Activated B cell treated with CpG ODN at 0.5 μM for 24 hours (primary cell): ENCODE data around the gene MED15. TPM values are rescaled to one million over a fixed set of nuclear protein-coding genes. Genes with fewer than 3 reads are reported as not detected.
"Not testable (repeated sequence)": the region's sequence is repeated elsewhere in the genome, so short reads cannot be mapped to it uniquely, and the experiment has no call there.

Source experiments
- ATAC-seq: fragments of 200-7000 bp; cut with Tn5 transposase; one replicate; pipeline ENCODE4 v1.10.0; 2021; ENCODE audit warnings: low read depth, mild to moderate bottlenecking, moderate library complexity
- CTCF ChIA-PET: fragments of 350-600 bp; sonication (Branson Sonifier 250); formaldehyde crosslinking; loops from one replicate; lab custom pipeline; 2021; ENCODE audit warnings: antibody characterized with exemption; lab: Charles Lee
- POLR2A ChIA-PET: fragments of 350-600 bp; sonication (Branson Sonifier 250); formaldehyde crosslinking; loops from one replicate; lab custom pipeline; 2021; ENCODE audit warnings: antibody characterized with exemption; lab: Charles Lee
- DNase-seq: peaks from one replicate; pipeline ENCODE4 v3.0.0; 2022
- H3K27ac Mint-ChIP-seq: one replicate; pipeline ENCODE4 v1.8.0; 2020; ENCODE audit warnings: mixed read lengths
- H3K27me3 Mint-ChIP-seq: one replicate; pipeline ENCODE4 v1.8.0; 2021; ENCODE audit warnings: mixed read lengths
- H3K36me3 Mint-ChIP-seq: one replicate; pipeline ENCODE4 v1.8.0; 2021; ENCODE audit warnings: low read depth, mixed read lengths
- H3K4me1 Mint-ChIP-seq: one replicate; pipeline ENCODE4 v1.8.0; 2021; ENCODE audit warnings: mixed read lengths
- H3K4me3 Mint-ChIP-seq: one replicate; pipeline ENCODE4 v1.8.0; 2020; ENCODE audit warnings: mild to moderate bottlenecking, mixed read lengths
- H3K9me3 Mint-ChIP-seq: one replicate; pipeline ENCODE4 v1.8.0; 2020; ENCODE audit warnings: mixed read lengths
- intact Hi-C: fragments of 100-400 bp; cut with micrococcal nuclease; formaldehyde crosslinking; loops from one replicate; pipeline ENCODE4 v1.15.1; 2024
- total RNA-seq: library from RNA; stranded (reverse); gene quantifications from 2 replicates; pipeline ENCODE4 v1.2.3, GENCODE V29; 2022
- TF ChIP-seq, protein P1 (sequence below): fragments of 200-600 bp; IDR thresholded peaks from one replicate; pipeline ENCODE4 v1.8.0; 2022; ENCODE audit warnings: antibody characterized with exemption, mild to moderate bottlenecking

MED15 gene
- total RNA-seq, 1 donor from 2014 or later: 127 TPM

DNA sequence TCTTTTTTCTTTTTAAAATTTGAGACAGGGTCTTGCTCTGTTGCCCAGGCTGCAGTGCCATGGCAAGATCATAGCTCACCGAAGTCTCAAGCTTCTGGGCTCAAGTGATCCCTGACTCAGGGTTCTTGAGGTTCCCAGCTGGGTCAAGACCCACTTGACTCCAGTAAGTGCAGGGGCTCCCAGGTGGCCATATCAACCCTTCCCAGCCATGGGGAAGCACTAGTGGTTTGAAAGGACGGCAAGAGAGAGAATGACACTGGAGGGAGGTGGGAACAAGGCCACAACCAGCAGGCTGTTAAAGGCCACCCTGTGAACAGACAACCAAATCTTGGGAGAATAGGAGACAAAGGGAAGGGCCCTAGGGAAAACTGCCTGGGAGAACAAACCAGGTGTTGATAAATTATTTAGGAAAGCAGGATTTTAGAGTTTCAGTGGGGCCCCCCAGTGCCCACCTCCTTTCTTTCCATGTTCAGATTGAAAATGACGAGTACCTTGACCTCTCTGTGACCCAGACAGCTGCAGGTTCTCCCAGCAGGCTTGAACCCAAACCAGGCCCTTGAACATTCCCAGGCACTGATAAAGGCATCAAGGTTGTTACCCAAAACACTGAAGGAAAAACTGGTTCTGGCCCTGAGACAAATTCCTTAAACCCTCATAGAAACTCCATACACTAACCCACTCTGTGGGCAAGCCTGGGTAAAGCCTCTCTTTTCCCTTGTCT lies 40.6 kb upstream of the MED15 start:
- Mint-ChIP-seq H3K4me3 (no peak overlapping the region), H3K9me3 (no peaks in the 10 kb centered on the region), H3K4me1 (peaks cover 41% of the 10 kb centered on the region)

DNA sequence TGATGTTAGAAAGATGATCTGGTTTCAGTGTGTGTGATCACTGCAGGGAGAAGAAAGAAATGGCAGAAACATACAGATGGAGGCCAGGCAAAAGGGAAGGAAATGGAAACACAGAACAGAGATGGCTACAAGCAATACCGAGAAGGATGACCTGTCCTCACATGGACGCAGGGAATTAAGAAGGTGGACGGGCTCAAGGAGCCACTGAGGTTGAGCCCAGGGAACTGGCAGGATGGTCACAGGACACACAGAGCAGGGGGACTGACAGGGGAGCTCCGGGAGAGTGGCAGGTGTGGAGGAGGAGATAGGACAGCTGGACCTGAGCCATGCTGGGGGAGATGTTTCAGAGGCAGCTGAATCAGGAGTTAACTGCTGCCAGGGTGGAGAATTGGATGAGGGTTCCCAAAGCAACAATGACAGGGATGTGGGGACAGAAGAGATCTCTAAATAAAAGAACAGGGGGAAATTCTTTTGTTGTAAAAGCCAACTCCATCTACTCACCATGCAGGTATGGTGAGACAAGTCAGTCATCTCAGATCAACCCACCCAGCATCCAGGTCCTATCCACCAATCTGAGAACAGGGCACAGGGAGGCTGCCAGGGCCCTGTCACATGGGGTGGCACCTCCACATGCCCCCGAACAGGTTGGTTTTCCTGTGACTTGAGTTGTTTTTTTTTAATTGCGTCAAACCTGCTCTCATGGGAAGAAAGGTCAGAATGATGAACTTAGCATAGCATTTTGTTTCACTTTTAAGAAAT lies 38.1 kb upstream of the MED15 start:
- CTCF ChIA-PET: interaction anchor here (0.7 to 1.1 kb wide), 2 partner anchors 13 to 279 kb away, joined by 3 to 4 read pairs; no protein-coding TSS in a partner anchor
- intact Hi-C loops: no loop called here
- Mint-ChIP-seq H3K9me3 (no peaks in the 10 kb centered on the region), H3K27me3 (no peaks in the 10 kb centered on the region), H3K36me3 (peaks cover 22% of the 10 kb centered on the region), H3K4me1 (peaks cover 20% of the 10 kb centered on the region), H3K4me3 (no peak overlapping the region), H3K27ac (no peak overlapping the region)
- POLR2A ChIA-PET: no interaction called here
- ATAC-seq (no peak), DNase-seq (no peak)
- TF ChIP-seq, protein P1, sequence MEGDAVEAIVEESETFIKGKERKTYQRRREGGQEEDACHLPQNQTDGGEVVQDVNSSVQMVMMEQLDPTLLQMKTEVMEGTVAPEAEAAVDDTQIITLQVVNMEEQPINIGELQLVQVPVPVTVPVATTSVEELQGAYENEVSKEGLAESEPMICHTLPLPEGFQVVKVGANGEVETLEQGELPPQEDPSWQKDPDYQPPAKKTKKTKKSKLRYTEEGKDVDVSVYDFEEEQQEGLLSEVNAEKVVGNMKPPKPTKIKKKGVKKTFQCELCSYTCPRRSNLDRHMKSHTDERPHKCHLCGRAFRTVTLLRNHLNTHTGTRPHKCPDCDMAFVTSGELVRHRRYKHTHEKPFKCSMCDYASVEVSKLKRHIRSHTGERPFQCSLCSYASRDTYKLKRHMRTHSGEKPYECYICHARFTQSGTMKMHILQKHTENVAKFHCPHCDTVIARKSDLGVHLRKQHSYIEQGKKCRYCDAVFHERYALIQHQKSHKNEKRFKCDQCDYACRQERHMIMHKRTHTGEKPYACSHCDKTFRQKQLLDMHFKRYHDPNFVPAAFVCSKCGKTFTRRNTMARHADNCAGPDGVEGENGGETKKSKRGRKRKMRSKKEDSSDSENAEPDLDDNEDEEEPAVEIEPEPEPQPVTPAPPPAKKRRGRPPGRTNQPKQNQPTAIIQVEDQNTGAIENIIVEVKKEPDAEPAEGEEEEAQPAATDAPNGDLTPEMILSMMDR: no peak

More for the DNA sequence above, 40.6 kb upstream of the MED15 start:
- ChIA-PET CTCF (interaction anchor here (1.2 kb wide), 1 partner anchor 10 kb away, joined by 3 read pairs; no protein-coding TSS in a partner anchor), POLR2A (no interaction called here)
- ATAC-seq (no peak), DNase-seq (no peak)
- intact Hi-C loops: no loop called here
- Mint-ChIP-seq H3K36me3 (peaks cover 22% of the 10 kb centered on the region), H3K27me3 (no peaks in the 10 kb centered on the region), H3K27ac (no peak overlapping the region)
- TF ChIP-seq, protein P1: no peak

DNA sequence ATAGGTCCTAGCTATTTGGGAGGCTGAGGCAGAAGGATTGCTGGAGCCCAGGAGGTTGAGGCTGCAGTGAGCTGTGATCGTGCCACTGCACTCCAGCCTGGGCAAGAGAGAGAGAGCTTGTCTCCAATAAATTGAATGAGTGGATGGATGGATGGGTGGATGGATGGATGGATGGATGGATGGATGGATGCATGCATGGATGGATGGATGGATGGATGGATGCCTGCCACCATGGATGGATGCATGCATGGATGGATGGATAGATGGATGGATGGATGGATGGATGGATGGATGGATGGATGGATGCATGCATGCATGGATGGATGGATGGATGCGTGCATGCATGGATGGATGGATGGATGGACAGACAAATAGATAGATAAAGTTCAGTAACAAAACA lies 36.9 kb upstream of the MED15 start:
- POLR2A ChIA-PET, H3K27me3 Mint-ChIP-seq, H3K9me3 Mint-ChIP-seq, intact Hi-C loops, H3K4me1 Mint-ChIP-seq, H3K27ac Mint-ChIP-seq, ATAC-seq, H3K4me3 Mint-ChIP-seq, CTCF ChIA-PET, DNase-seq: not testable (repeated sequence)
- H3K36me3 Mint-ChIP-seq: peaks cover 22% of the 10 kb centered on the region

DNA sequence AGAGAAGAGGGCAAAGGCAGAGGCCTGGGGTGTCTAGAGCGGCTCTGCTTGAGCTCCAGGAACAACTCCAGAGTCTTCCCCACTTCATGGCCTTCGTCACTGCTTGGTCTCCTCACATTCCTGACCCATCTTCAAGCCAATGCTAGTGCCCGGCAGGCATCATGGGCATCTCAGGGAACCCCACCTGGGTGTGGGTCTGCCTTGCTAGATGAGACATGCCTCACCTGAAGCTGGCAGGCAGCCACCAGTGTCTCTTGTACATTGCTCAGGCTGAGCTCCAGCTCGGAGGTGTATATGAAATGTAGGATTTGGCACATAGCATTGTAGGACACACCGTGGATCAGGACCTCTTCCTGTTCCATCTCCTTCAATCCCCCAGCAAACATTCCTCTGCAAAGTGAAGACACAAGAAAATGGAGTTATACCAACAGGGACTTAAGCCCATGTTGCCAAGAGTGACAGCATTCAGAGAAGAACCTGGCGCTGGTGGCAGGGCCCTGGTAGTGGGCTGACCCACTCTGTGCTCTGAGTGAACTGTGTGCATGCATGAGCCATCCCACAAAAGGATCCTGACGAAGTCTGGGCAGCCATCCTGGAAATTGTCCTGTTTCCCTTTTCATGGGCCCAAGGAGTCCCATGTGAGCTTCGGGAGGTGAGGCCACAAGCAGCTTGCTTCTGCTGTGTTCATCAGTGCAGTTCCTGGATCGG lies 36.1 kb upstream of the MED15 start:
- H3K9me3 Mint-ChIP-seq: no peaks in the 10 kb centered on the region
- no peak for DNase-seq
- peaks cover 22% of the 10 kb centered on the region for H3K36me3 Mint-ChIP-seq
- H3K4me3 Mint-ChIP-seq: no peak overlapping the region
- TF ChIP-seq, protein P1: no peak
- H3K4me1 Mint-ChIP-seq: peaks cover 5% of the 10 kb centered on the region
- ChIA-PET CTCF (no interaction called here), POLR2A (no interaction called here)
- intact Hi-C loops: no loop called here
- no peak overlapping the region for H3K27ac Mint-ChIP-seq
- H3K27me3 Mint-ChIP-seq: no peaks in the 10 kb centered on the region
- no peak for ATAC-seq

DNA sequence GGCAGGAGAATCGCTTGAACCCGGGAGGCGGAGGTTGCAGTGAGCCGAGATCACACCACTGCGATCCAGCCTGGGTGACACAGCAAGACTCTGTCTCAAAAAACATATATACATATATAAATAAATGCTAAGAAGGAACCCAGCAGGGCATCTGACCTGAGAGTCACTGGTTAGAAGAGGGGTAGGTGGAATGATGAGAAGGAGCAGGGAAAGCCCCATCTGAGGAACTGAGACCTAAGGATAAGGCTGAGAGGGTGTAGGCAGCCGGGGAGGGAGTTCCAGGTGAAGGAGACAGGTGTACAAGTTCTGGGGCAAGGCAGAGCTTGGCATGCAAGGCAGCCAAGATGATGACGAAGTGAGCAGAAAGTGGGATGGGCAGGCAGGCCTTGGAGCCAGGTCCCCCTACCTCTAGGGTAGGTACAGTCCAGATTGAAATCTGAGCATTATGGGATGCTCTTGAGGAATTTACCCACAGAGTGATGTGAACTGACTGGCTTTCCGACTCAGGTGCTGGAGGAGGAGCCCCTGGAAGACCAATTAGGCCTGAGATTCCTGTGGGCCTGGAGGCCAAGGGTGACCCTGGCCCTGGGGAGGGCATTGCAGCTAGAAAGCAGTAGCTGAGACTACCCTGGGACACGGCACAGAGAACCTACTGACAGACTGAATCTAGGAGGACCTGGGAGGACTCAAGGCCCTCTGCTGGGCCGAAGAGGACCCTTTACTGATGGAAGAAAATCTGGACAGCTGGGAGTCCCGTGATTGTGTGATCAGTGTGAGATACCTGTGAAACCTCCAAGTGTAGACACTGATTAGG lies 34.6 kb upstream of the MED15 start:
- ChIA-PET CTCF (no interaction called here), POLR2A (interaction anchor here (1.1 kb wide), 1 partner anchor 8 kb away, joined by 3 read pairs; no protein-coding TSS in a partner anchor)
- DNase-seq: no peak
- Mint-ChIP-seq H3K27ac (no peak overlapping the region), H3K27me3 (no peaks in the 10 kb centered on the region), H3K4me1 (peaks cover 5% of the 10 kb centered on the region), H3K9me3 (no peaks in the 10 kb centered on the region), H3K36me3 (peaks cover 22% of the 10 kb centered on the region), H3K4me3 (no peak overlapping the region)
- intact Hi-C loops: no loop called here
- ATAC-seq: no peak
- TF ChIP-seq, protein P1: no peak
